Fibroblast of pulmonary artery (primary cell): ENCODE data around the gene ZNF622.
"Not testable (repeated sequence)": the region's sequence is repeated elsewhere in the genome, so short reads cannot be mapped to it uniquely, and the experiment has no call there.

Source experiments
- DNase-seq: peaks from one replicate; pipeline ENCODE4 v3.0.0-alpha.2; 2010; ENCODE audit warnings: low read depth
- H3K4me3 ChIP-seq: replicated peaks from 2 replicates; pipeline ENCODE4 v1.5.1; 2011; ENCODE audit warnings: low read depth, mild to moderate bottlenecking, control low read depth, low read length, moderate library complexity
- CTCF ChIP-seq: IDR thresholded peaks from 2 replicates; pipeline ENCODE4 v1.5.1; 2011; ENCODE audit warnings: mild to moderate bottlenecking, control low read depth, low read length, inconsistent platforms; ENCODE audit errors: missing control alignments

Gene ZNF622

GRCh38 chr5:16455668-16456067 is 9.9 kb downstream of the ZNF622 start:
- DNase-seq = no peak
- no peak for TF ChIP-seq CTCF
- H3K4me3 ChIP-seq = no peak overlapping the region

GRCh38 chr5:16454686-16455085 is 10.9 kb downstream of the ZNF622 start:
- no peak for TF ChIP-seq CTCF
- DNase-seq = no peak
- H3K4me3 ChIP-seq = no peak overlapping the region

GRCh38 chr5:16453609-16454008 is 12.0 kb downstream of the ZNF622 start:
- no peak for TF ChIP-seq CTCF
- no peak overlapping the region for H3K4me3 ChIP-seq
- no peak for DNase-seq

DNA sequence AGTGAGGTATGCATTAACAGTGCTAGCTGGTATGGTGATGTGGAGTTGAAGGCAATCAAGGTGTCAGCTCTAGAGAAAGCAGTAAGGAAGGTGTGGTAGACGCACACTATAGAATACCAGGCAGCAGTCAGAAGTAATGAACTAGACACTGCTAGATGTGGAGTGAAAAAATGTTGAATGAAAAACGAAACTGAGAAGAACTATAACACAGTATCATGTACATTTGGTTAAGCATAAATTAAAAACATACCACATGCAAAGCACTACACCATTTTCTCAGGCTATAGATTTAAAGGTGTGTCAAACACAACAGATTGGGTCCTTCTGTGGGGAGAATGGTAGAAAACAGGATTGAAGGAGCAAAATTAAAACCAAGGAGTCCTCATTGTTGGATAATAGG is 15.4 kb downstream of the ZNF622 start:
- DNase-seq = no peak
- no peak for TF ChIP-seq CTCF

DNA sequence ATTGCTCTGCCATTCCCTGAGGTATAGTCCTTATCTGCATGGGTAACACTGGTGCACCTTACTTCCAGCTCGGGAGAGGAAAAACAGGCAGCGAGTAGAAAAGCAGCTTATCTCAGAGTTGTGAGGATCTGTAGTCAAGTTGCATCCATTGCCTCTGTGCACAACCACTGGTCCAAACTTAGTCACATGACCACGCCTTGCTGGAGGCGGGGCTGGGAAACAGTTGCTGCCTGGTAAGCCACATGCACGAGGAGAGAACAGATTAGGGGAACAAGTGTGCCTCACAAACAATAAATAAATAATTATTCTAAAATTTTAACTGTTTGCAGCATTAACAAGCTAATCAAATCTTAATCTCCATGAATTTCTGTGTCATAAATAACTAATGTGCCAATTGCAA is 18.6 kb downstream of the ZNF622 start:
- no peak for DNase-seq
- H3K4me3 ChIP-seq = no peak overlapping the region
- no peak for TF ChIP-seq CTCF

More for the DNA sequence above, 15.4 kb downstream of the ZNF622 start:
- no peak overlapping the region for H3K4me3 ChIP-seq

- DNase-seq = peak; percentile 32
- no peak overlapping the region for H3K4me3 ChIP-seq
- TF ChIP-seq CTCF = peak; percentile 29
Observed at GRCh38 chr5:16437977-16438376, 27.6 kb downstream of the ZNF622 start.

GRCh38 chr5:16436065-16436682 is 29.4 kb downstream of the ZNF622 start:
- DNase-seq, H3K4me3 ChIP-seq: not testable (repeated sequence)
